Astrocyte of the spinal cord (primary cell): ENCODE measurements around the gene SLC8A2.

Source experiments
- DNase-seq: peaks from one replicate; pipeline ENCODE4 v3.0.0; 2011; ENCODE audit warnings: low read depth, low spot score
- H3K4me3 ChIP-seq: 2 replicates; pipeline ENCODE4 v1.5.1; 2011; ENCODE audit warnings: low read depth, mild to moderate bottlenecking, low read length, moderate library complexity
- in situ Hi-C: cut with HindIII; loops from 2 replicates; pipeline ENCODE4 v1.10.0; 2017; ENCODE audit warnings: low sequenced_read_pairs
- TF ChIP-seq, protein P1 (sequence below): IDR thresholded peaks from 2 replicates; pipeline ENCODE4 v1.5.1; 2012; ENCODE audit warnings: low read depth, mild to moderate bottlenecking, low read length, inconsistent platforms

Gene SLC8A2

DNA sequence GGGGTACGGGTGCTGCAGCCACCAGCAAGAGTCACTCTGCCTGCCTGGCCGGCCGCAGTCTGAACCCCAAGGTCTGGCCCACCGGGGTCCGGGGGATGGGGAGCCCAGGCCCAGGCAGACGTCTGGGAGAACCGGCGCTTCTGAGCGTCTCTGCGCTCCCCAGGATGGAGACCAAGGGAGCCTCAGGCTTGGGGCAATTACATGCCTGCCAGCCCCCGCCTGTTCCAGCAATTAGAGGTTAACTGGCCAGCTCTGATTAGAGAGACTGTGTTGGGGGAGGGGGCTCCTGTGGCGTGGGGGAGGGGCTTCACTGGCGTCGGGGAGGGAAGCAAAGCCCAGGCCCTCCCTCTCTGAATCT lies 64.3 kb downstream of the SLC8A2 start:
- no peak overlapping the region for H3K4me3 ChIP-seq
- in situ Hi-C loops: no loop called here
- no peak for DNase-seq
- TF ChIP-seq, protein P1, sequence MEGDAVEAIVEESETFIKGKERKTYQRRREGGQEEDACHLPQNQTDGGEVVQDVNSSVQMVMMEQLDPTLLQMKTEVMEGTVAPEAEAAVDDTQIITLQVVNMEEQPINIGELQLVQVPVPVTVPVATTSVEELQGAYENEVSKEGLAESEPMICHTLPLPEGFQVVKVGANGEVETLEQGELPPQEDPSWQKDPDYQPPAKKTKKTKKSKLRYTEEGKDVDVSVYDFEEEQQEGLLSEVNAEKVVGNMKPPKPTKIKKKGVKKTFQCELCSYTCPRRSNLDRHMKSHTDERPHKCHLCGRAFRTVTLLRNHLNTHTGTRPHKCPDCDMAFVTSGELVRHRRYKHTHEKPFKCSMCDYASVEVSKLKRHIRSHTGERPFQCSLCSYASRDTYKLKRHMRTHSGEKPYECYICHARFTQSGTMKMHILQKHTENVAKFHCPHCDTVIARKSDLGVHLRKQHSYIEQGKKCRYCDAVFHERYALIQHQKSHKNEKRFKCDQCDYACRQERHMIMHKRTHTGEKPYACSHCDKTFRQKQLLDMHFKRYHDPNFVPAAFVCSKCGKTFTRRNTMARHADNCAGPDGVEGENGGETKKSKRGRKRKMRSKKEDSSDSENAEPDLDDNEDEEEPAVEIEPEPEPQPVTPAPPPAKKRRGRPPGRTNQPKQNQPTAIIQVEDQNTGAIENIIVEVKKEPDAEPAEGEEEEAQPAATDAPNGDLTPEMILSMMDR: no peak

DNA sequence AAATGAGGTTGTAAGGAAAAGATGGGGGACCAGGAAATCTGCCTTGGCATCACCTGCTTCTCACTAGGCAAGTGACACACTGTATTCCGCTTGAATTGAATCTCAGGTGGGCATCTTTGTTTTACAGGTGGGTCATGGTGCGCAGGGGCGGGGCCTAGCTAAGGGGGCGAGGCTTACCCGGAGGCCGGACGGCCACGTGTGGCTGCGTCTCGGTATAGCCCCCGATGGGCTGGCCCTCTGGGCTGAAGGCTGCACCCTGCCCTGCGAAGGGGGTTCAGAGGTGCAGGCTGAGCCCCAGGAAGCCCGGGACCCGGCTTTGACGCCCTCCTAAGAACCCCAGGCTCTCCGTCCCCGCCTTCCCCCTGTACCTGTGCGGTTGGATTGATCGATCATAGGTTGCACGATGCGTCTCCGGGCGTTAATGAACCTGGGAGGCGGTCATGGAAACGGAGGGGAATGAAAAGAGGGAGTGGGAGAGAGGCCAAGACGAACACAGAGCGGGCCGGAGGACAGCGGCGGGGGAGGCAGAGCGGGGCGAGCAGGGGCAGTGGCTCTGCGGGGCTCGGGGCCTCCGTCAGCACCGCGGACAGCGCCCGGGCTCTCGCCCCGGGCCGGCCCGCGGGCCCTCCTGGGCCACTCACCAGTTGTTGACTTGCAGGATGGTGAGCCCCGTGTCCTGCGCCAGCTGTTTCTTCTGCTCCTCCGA lies 64.8 kb downstream of the SLC8A2 start:
- no peak overlapping the region for H3K4me3 ChIP-seq
- in situ Hi-C loops: no loop called here
- DNase-seq: no peak
- TF ChIP-seq, protein P1: no peak

GRCh38 chr19:47405854-47406417 lies 65.8 kb downstream of the SLC8A2 start:
- H3K4me3 ChIP-seq: no peak overlapping the region
- no peak for DNase-seq
- in situ Hi-C loops: no loop called here
- TF ChIP-seq, protein P1: no peak

- no peak overlapping the region for H3K4me3 ChIP-seq
- TF ChIP-seq, protein P1: no peak
- no peak for DNase-seq
- in situ Hi-C loops: no loop called here
These were observed 66.5 kb downstream of the SLC8A2 start for GRCh38 chr19:47405197-47405550.

DNA sequence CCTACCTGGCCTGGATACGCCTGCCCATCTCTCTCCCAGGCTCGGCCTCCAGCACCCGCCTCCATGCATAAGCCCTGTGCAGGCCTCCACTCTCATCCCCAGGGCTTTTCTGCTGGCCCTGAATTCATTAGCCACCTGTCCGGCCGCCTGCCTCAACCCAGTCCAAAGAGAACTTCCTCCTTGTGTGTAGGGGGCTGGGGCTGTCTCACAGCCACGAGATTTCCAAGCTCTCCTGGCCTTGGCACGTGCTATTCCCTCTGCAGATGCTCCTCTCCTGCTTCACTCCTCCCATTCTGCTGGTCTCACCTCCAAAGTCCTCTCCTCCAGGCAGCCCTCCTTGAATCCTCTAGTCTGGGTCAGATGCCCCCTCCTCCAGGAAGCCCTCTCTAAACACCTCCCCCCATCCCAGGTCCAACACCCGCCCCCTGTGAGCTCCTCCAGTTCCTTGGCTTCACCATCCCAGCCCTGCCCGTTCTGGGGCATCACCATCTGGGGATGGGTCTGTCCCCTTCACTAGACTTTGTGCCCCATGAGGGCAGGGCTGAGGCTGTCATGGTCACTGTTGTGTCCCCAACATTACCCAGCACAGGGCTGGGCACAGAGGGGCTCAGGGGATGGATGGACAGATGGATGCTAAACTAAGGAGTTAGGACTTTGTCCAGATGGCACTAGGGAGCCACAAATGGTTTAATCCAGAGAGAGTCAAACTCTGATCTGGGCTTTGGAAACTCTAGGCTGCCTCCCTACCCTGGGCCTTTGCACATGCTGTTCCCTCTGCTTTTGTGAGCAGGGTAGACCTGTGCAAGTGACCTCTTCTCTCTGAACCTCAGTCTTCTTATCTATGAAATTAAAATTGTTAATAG lies 67.1 kb downstream of the SLC8A2 start:
- TF ChIP-seq, protein P1: no peak
- in situ Hi-C loops: no loop called here
- no peak for DNase-seq
- no peak overlapping the region for H3K4me3 ChIP-seq

DNA sequence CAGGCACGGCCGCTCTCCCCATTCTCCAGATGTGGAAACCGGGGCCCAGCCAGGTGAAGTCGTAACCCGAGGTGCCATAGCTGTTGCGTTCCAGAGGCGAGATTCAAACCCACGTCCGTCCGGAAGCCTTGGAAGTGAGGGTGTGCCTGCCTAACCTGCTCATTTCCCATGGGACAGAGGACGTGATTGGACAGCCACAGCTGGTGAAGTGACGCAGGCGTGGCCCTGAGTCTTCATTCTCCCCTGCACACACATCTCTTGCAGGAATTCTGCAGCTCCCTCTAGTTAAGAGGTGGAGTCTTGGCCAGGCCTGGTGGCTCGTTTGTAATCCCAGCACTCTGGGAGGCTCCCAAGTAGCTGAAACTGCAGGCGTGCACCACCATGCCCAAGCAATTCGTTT lies 69.2 kb downstream of the SLC8A2 start:
- in situ Hi-C loops: no loop called here
- no peak overlapping the region for H3K4me3 ChIP-seq
- TF ChIP-seq, protein P1: no peak
- no peak for DNase-seq
